ENCODE results near the gene SSH2.

DNA sequence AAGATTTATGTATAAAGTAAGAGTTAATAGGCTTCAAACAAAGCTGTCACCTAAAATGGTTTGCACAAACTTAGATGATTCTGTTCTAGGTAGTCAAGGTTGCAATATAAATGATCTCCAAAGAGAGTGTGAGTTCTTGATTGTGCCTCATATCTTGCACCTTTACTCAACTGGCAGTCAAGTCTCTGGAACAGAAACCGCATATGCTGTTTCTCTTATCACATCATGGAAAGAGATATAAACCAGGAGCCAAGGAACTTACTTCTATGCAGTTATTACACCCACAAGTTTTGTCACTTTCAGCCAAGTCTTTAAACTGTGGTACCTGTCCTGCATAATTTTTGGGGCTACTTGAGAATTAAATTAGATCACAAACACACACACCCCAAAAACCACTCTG lies 5.2 kb downstream of the SSH2 start:
- TF ChIP-seq POLR2A (IDR thresholded peaks at IDR 0.05) (no peak), POLR2AphosphoS5 (IDR thresholded peaks at IDR 0.05; ENCODE audit: insufficient read depth in 1 of 2, low read depth in 1 of 2) (no peak)
- TF ChIP-seq, protein P1, sequence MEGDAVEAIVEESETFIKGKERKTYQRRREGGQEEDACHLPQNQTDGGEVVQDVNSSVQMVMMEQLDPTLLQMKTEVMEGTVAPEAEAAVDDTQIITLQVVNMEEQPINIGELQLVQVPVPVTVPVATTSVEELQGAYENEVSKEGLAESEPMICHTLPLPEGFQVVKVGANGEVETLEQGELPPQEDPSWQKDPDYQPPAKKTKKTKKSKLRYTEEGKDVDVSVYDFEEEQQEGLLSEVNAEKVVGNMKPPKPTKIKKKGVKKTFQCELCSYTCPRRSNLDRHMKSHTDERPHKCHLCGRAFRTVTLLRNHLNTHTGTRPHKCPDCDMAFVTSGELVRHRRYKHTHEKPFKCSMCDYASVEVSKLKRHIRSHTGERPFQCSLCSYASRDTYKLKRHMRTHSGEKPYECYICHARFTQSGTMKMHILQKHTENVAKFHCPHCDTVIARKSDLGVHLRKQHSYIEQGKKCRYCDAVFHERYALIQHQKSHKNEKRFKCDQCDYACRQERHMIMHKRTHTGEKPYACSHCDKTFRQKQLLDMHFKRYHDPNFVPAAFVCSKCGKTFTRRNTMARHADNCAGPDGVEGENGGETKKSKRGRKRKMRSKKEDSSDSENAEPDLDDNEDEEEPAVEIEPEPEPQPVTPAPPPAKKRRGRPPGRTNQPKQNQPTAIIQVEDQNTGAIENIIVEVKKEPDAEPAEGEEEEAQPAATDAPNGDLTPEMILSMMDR (IDR thresholded peaks at IDR 0.05): no peak
